Measurements from ENCODE around the gene AHSG.

Gene AHSG

DNA sequence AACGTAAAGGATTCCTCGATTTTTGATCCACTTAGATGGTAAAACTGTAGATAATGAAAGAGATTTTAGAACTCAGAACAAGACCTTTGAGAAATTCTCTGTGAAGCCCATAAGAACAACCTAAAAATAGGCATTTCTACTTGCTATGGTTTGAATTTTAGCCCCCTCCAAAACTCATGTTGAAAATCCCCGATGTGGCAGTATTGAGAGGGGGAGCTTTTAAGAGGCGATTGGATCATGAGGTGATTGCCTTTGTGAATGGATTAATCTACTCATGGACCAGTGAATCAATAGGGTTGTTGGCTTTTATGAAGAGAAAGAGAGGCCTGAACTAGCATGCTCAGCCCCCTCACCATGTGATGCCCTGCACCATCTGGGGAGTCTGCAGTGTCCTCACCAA is 20.2 kb upstream of the AHSG start:
- H3K4me3 ChIP-seq: no peak overlapping the region
- TF ChIP-seq, protein P1, sequence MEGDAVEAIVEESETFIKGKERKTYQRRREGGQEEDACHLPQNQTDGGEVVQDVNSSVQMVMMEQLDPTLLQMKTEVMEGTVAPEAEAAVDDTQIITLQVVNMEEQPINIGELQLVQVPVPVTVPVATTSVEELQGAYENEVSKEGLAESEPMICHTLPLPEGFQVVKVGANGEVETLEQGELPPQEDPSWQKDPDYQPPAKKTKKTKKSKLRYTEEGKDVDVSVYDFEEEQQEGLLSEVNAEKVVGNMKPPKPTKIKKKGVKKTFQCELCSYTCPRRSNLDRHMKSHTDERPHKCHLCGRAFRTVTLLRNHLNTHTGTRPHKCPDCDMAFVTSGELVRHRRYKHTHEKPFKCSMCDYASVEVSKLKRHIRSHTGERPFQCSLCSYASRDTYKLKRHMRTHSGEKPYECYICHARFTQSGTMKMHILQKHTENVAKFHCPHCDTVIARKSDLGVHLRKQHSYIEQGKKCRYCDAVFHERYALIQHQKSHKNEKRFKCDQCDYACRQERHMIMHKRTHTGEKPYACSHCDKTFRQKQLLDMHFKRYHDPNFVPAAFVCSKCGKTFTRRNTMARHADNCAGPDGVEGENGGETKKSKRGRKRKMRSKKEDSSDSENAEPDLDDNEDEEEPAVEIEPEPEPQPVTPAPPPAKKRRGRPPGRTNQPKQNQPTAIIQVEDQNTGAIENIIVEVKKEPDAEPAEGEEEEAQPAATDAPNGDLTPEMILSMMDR (IDR thresholded peaks at IDR 0.05): no peak
- no peak overlapping the region for H3K27ac ChIP-seq

GRCh38 chr3:186593862-186594261 is 19.0 kb upstream of the AHSG start:
- H3K27ac ChIP-seq: no peak overlapping the region
- DNase-seq (ENCODE audit: low spot score): no peak
- H3K4me3 ChIP-seq: no peak overlapping the region
- TF ChIP-seq, protein P1 (IDR thresholded peaks at IDR 0.05): no peak

More for the DNA sequence above, 20.2 kb upstream of the AHSG start:
- no peak for DNase-seq (ENCODE audit: low spot score)

DNA sequence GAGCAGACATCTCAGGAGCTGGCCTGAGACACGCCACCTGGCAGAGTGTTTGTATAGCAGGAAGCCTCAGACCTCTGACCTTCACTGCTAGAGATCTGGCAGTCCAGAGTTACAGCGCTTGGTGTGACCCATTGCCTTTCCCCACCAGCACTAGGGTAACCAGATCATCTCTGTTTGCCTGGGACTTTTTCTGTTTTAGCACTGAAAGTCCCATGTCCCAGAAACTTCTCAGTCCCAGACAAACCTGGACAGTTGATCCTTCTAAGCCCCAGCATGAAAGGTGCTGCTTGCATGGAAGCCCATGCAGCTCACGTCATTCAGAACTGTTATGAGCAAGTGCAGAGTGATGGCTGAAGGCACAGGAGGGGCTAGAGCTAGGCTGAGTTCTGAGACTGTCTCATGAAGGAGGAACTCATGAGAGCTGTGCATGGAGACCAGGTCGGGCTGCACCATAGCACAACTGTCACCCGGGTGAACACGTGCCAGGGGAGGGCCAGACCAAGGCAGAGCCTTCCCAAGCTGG is 18.2 kb upstream of the AHSG start:
- Histone ChIP-seq H3K4me3 (no peak overlapping the region), H3K27ac (no peak overlapping the region)
- TF ChIP-seq, protein P1 (IDR thresholded peaks at IDR 0.05): no peak
- DNase-seq (ENCODE audit: low spot score): no peak

DNA sequence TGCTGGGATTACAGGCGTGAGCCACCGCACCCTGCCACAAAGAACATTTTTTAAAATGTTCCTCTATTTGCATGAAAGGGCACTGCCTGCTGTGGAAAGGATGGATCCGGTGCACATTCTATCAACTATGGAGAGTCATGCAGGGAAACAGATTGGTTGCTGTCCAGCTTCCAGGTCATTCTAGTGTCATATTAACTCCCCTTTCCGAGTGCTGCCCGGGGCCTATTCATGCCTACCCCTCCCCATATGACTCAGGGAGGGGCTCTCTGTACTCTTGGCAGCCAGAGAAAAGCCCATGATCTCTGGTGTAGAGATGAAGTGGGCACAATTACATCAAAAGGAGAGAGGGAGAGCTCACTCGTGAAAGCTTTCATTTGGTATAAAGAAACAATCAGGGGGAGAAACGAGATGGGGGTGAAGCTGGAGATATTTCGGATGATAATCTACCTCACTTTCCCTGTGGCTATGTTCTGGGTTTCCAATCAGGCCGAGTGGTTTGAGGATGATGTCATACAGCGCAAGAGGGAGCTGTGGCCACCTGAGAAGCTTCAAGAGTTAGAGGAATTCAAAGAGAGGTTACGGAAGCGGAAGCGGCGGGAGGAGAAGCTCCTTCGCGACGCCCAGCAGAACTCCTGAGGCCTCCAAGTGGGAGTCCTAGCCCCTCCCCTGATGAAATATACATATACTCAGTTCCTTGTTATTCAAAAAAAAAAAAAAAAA is 16.1 kb upstream of the AHSG start:
- Histone ChIP-seq H3K4me3 (no peak overlapping the region), H3K27ac (no peak overlapping the region)
- DNase-seq (ENCODE audit: low spot score): no peak
- TF ChIP-seq, protein P1 (IDR thresholded peaks at IDR 0.05): no peak

GRCh38 chr3:186598108-186598784 is 14.6 kb upstream of the AHSG start:
- H3K27ac ChIP-seq: no peak overlapping the region

GRCh38 chr3:186598794-186599141 is 14.1 kb upstream of the AHSG start:
- TF ChIP-seq, protein P1 (IDR thresholded peaks at IDR 0.05): no peak
- DNase-seq (ENCODE audit: low spot score): no peak

More at GRCh38 chr3:186598108-186598784, 14.6 kb upstream of the AHSG start:
- TF ChIP-seq, protein P1 (IDR thresholded peaks at IDR 0.05): no peak
- DNase-seq (ENCODE audit: low spot score): no peak
- no peak overlapping the region for H3K4me3 ChIP-seq

More at GRCh38 chr3:186598794-186599141, 14.1 kb upstream of the AHSG start:
- Histone ChIP-seq H3K4me3 (no peak overlapping the region), H3K27ac (no peak overlapping the region)

Data from coronary artery (tissue), 2 donors.